ENCODE measurements around the gene FSTL4. TPM values are rescaled to one million over a fixed set of nuclear protein-coding genes. Genes with fewer than 3 reads are reported as not detected.

FSTL4 gene
- total RNA-seq, 1 donor from 2014 or later: 0.21 TPM

DNA sequence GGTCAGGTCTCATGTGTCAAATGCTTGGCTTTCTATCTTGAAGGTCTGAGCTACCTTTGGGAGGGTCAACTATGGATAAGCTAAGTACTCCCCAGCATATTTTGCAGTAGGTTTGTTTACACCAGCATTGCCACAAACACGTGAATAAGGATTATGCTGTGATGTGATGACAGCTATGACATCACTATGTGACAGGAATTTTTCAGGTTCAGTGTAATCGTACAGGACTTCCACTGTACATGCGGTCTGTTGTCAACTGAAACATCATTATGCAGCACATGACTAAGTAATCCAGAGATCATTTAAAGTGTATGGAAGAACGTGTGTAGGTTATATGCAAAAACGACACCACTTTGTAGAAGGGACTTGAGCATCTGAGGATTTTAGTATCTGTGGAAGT is 104.0 kb downstream of the FSTL4 start:
- DNase-seq (ENCODE audit: low spot score): no peak

DNA sequence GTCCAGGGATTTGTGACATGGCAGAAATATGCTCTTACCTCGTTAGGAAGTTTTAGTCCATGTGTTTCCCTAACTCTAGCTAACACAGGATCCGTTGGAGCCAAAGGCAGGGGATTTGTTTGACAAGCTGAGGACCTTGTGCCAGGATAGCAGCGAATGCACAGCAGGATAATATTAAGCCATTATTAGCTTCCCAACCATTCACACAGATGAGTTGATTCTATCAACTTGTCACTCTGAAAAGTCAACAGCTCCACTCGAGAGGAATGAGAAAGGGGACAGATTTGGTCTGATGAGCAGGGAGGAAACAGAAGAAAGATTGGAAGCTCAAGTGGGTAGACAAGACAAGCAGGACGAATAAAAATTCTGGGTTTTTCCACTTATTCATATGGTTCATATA is 106.2 kb downstream of the FSTL4 start:
- H3K27ac Mint-ChIP-seq (ENCODE audit: unreplicated experiment): no peak overlapping the region
- DNase-seq (ENCODE audit: low spot score): no peak
- H3K4me1 Mint-ChIP-seq (ENCODE audit: unreplicated experiment): no peaks in the 10 kb centered on the region
- no peaks in the 10 kb centered on the region for H3K36me3 Mint-ChIP-seq (ENCODE audit: low read depth, unreplicated experiment)
- H3K9me3 Mint-ChIP-seq (ENCODE audit: unreplicated experiment): no peaks in the 10 kb centered on the region
- no peak overlapping the region for H3K4me3 Mint-ChIP-seq (ENCODE audit: unreplicated experiment)
- TF ChIP-seq, protein P1, sequence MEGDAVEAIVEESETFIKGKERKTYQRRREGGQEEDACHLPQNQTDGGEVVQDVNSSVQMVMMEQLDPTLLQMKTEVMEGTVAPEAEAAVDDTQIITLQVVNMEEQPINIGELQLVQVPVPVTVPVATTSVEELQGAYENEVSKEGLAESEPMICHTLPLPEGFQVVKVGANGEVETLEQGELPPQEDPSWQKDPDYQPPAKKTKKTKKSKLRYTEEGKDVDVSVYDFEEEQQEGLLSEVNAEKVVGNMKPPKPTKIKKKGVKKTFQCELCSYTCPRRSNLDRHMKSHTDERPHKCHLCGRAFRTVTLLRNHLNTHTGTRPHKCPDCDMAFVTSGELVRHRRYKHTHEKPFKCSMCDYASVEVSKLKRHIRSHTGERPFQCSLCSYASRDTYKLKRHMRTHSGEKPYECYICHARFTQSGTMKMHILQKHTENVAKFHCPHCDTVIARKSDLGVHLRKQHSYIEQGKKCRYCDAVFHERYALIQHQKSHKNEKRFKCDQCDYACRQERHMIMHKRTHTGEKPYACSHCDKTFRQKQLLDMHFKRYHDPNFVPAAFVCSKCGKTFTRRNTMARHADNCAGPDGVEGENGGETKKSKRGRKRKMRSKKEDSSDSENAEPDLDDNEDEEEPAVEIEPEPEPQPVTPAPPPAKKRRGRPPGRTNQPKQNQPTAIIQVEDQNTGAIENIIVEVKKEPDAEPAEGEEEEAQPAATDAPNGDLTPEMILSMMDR (IDR thresholded peaks at IDR 0.05; ENCODE audit: unreplicated experiment): no peak
- H3K27me3 Mint-ChIP-seq (ENCODE audit: unreplicated experiment): no peaks in the 10 kb centered on the region

More for the DNA sequence above, 104.0 kb downstream of the FSTL4 start:
- H3K4me3 Mint-ChIP-seq (ENCODE audit: unreplicated experiment): no peak overlapping the region
- peaks cover 4% of the 10 kb centered on the region for H3K27me3 Mint-ChIP-seq (ENCODE audit: unreplicated experiment)
- no peaks in the 10 kb centered on the region for H3K36me3 Mint-ChIP-seq (ENCODE audit: low read depth, unreplicated experiment)
- H3K27ac Mint-ChIP-seq (ENCODE audit: unreplicated experiment): no peak overlapping the region
- H3K4me1 Mint-ChIP-seq (ENCODE audit: unreplicated experiment): no peaks in the 10 kb centered on the region
- TF ChIP-seq, protein P1 (IDR thresholded peaks at IDR 0.05; ENCODE audit: unreplicated experiment): no peak
- no peaks in the 10 kb centered on the region for H3K9me3 Mint-ChIP-seq (ENCODE audit: unreplicated experiment)

DNA sequence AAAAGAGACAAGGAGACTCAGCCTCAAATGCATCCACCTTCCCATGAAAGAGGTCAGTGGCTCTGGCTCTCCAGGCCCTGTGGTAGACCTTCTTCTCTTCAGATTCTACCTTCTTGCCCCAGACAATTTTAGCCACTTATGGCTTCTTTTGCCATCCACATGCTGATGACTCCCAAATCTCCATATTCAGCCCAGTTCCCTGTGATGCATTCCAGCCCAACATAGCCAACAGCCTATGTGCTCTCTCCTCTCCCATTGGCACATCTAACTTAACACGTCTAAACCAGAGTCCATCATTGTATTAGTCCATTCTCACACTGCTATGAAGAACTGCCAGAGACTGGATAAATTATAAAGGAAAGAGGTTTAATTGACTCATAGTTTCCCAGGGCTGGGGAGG is 108.8 kb downstream of the FSTL4 start:
- Mint-ChIP-seq H3K36me3 (ENCODE audit: low read depth, unreplicated experiment) (no peaks in the 10 kb centered on the region), H3K4me3 (ENCODE audit: unreplicated experiment) (no peak overlapping the region), H3K4me1 (ENCODE audit: unreplicated experiment) (no peaks in the 10 kb centered on the region), H3K27ac (ENCODE audit: unreplicated experiment) (no peak overlapping the region), H3K9me3 (ENCODE audit: unreplicated experiment) (no peaks in the 10 kb centered on the region), H3K27me3 (ENCODE audit: unreplicated experiment) (no peaks in the 10 kb centered on the region)
- TF ChIP-seq, protein P1 (IDR thresholded peaks at IDR 0.05; ENCODE audit: unreplicated experiment): no peak
- no peak for DNase-seq (ENCODE audit: low spot score)

DNA sequence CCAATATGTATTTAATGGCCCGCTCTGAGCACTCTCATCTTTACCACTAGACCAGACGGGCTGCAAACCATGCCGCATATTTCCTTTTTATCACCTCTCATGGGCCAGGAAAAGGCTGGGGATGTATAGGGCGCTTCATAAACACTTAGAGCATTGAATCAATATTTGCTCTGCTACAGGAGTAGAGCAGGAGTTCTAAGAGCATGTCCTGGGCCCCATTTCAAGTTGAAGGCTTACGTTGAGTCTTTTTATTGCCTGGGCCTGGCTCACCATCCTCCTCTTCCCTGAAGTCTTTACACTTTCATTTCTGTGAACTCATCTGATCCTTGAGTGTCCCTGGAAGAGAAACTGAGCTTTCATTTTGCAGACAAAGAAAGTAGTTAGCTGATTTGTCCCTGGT is 112.4 kb downstream of the FSTL4 start:
- no peak for DNase-seq (ENCODE audit: low spot score)
- Mint-ChIP-seq H3K36me3 (ENCODE audit: low read depth, unreplicated experiment) (no peaks in the 10 kb centered on the region), H3K27me3 (ENCODE audit: unreplicated experiment) (peaks cover under 1% of the 10 kb centered on the region), H3K27ac (ENCODE audit: unreplicated experiment) (no peak overlapping the region), H3K4me1 (ENCODE audit: unreplicated experiment) (no peaks in the 10 kb centered on the region), H3K9me3 (ENCODE audit: unreplicated experiment) (no peaks in the 10 kb centered on the region), H3K4me3 (ENCODE audit: unreplicated experiment) (no peak overlapping the region)
- TF ChIP-seq, protein P1 (IDR thresholded peaks at IDR 0.05; ENCODE audit: unreplicated experiment): no peak

DNA sequence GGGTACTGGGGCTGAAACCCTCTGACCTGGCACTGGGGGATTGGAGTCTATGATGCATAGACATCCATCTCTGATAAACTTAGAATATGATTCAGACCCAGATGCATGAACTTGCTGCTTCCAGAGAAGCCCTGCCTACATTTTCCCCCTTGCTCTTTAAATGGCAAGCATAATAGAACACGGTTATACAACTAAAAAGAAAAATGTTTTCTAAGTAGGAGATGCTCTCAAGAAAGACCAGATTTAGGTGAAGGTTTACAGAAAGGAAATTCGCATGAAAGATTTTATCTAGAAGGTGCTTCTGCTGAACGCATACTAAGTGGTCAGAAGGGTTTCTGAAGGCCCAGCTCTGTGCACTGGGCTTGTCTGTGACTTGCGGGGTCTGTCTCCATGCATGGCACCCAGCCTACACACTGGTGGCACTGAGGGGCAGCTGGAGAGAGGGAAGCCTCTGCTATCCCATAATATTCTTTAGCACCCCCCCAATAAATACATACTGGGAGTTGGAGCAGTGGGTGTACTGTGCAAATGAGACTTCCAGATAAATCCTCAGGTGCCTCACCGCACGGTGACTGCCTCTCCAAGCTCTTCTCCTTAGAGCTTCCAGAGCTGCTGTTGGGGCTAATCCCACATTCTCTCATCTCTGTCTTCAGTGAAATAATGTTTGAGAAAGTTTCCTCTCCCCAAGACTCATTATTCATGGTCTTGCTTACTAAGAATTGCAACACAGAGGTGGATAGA is 114.6 kb downstream of the FSTL4 start:
- Mint-ChIP-seq H3K4me1 (ENCODE audit: unreplicated experiment) (no peaks in the 10 kb centered on the region), H3K27ac (ENCODE audit: unreplicated experiment) (no peak overlapping the region), H3K4me3 (ENCODE audit: unreplicated experiment) (no peak overlapping the region), H3K9me3 (ENCODE audit: unreplicated experiment) (no peaks in the 10 kb centered on the region), H3K27me3 (ENCODE audit: unreplicated experiment) (peaks cover 2% of the 10 kb centered on the region), H3K36me3 (ENCODE audit: low read depth, unreplicated experiment) (no peaks in the 10 kb centered on the region)
- DNase-seq (ENCODE audit: low spot score): no peak
- TF ChIP-seq, protein P1 (IDR thresholded peaks at IDR 0.05; ENCODE audit: unreplicated experiment): no peak
